ENCODE data around the gene MFSD2B. TPM values are rescaled to one million over a fixed set of nuclear protein-coding genes. Genes with fewer than 3 reads are reported as not detected.

MFSD2B gene
- total RNA-seq, 1 donor from 2014 or later = 0.34 TPM

DNA sequence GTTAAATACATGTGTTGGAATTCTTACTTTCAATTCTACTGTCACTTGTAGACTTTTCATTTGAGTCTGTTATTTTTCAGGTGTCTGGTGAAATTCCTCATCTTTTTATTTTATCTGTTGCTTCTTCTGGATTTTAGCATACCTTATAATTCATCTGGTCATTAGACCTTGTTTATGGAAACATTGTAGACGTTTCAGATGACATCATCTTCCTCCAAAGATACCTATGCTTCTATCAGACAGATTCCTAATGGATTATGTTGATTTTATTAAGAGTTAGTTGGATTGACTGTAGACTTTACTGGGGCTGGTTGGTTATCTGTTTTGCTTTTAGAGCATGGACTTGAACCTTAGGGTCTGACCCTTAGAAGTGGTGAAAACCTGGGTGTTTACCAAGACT is 15.3 kb upstream of the MFSD2B start:
- no peak overlapping the region for H3K4me2 ChIP-seq (ENCODE audit: low read length)
- H3K36me3 Mint-ChIP-seq (ENCODE audit: low read depth, unreplicated experiment) = peaks cover 11% of the 10 kb centered on the region
- no peak for FAIRE-seq
- H3K27me3 Mint-ChIP-seq (ENCODE audit: low read depth, unreplicated experiment) = no peaks in the 10 kb centered on the region
- H3K4me1 ChIP-seq (ENCODE audit: insufficient read depth, low read length) = no peaks in the 10 kb centered on the region
- no peak overlapping the region for H3K4me3 Mint-ChIP-seq (ENCODE audit: unreplicated experiment)
- no peaks in the 10 kb centered on the region for H3K9me3 ChIP-seq (ENCODE audit: insufficient read depth, low read depth, low read length)
- H3K36me3 ChIP-seq (ENCODE audit: insufficient read depth, low read length) = no peaks in the 10 kb centered on the region
- no peaks in the 10 kb centered on the region for H3K79me2 ChIP-seq (ENCODE audit: insufficient read depth, low read length)
- no peak for TF ChIP-seq EZH2 (IDR thresholded peaks at IDR 0.05; ENCODE audit: insufficient read depth, low read length)
- TF ChIP-seq, protein P1, sequence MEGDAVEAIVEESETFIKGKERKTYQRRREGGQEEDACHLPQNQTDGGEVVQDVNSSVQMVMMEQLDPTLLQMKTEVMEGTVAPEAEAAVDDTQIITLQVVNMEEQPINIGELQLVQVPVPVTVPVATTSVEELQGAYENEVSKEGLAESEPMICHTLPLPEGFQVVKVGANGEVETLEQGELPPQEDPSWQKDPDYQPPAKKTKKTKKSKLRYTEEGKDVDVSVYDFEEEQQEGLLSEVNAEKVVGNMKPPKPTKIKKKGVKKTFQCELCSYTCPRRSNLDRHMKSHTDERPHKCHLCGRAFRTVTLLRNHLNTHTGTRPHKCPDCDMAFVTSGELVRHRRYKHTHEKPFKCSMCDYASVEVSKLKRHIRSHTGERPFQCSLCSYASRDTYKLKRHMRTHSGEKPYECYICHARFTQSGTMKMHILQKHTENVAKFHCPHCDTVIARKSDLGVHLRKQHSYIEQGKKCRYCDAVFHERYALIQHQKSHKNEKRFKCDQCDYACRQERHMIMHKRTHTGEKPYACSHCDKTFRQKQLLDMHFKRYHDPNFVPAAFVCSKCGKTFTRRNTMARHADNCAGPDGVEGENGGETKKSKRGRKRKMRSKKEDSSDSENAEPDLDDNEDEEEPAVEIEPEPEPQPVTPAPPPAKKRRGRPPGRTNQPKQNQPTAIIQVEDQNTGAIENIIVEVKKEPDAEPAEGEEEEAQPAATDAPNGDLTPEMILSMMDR (IDR thresholded peaks at IDR 0.05; ENCODE audit: insufficient read depth, low read depth, low read length) = no peak
- H3K27ac ChIP-seq (ENCODE audit: low read depth, low read length) = no peak overlapping the region
- H2AFZ ChIP-seq (ENCODE audit: low read depth, low read length) = no peak overlapping the region
- H3K4me1 Mint-ChIP-seq (ENCODE audit: low read depth, unreplicated experiment) = peaks cover 5% of the 10 kb centered on the region
- no peak overlapping the region for H3K27ac Mint-ChIP-seq (ENCODE audit: unreplicated experiment)
- no peaks in the 10 kb centered on the region for H4K20me1 ChIP-seq (ENCODE audit: insufficient read depth, low read length)
- H3K9me3 Mint-ChIP-seq (ENCODE audit: unreplicated experiment) = no peaks in the 10 kb centered on the region
- H3K9ac ChIP-seq (ENCODE audit: low read length) = no peak overlapping the region
- no peak overlapping the region for H3K4me3 ChIP-seq (ENCODE audit: insufficient read depth, low read depth, low read length)
- DNase-seq (ENCODE audit: low read depth) = no peak
- H3K27me3 ChIP-seq (ENCODE audit: insufficient read depth, low read length) = no peaks in the 10 kb centered on the region

DNA sequence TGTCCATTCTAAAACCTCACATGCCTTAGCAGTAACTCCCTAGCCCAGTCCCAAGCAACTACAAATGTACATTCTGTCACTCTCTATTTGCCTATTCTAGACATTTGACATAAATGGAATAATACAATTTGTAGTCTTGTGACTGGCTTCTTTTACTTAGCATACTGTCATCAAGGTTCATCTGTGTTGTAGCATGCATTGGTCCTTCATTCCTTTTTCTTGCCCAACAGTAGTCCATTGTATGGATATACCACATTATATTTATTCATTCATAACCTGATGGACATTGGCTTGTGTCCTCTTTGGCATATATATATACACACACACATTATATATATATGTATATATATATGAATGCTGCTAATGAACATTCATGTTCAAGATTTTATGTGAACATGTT is 2.2 kb upstream of the MFSD2B start:
- no peaks in the 10 kb centered on the region for H3K36me3 Mint-ChIP-seq (ENCODE audit: low read depth, unreplicated experiment)

More for the DNA sequence above, 2.2 kb upstream of the MFSD2B start:
- Histone ChIP-seq H3K4me3 (ENCODE audit: insufficient read depth, low read depth, low read length) (no peak overlapping the region), H4K20me1 (ENCODE audit: insufficient read depth, low read length) (no peaks in the 10 kb centered on the region), H3K27me3 (ENCODE audit: insufficient read depth, low read length) (peaks cover 10% of the 10 kb centered on the region), H3K36me3 (ENCODE audit: insufficient read depth, low read length) (no peaks in the 10 kb centered on the region), H2AFZ (ENCODE audit: low read depth, low read length) (no peak overlapping the region), H3K9ac (ENCODE audit: low read length) (no peak overlapping the region), H3K4me2 (ENCODE audit: low read length) (no peak overlapping the region), H3K9me3 (ENCODE audit: insufficient read depth, low read depth, low read length) (no peaks in the 10 kb centered on the region), H3K4me1 (ENCODE audit: insufficient read depth, low read length) (peaks cover 7% of the 10 kb centered on the region), H3K27ac (ENCODE audit: low read depth, low read length) (no peak overlapping the region), H3K79me2 (ENCODE audit: insufficient read depth, low read length) (no peaks in the 10 kb centered on the region)
- H3K9me3 Mint-ChIP-seq (ENCODE audit: unreplicated experiment) = no peaks in the 10 kb centered on the region
- no peaks in the 10 kb centered on the region for H3K4me1 Mint-ChIP-seq (ENCODE audit: low read depth, unreplicated experiment)
- TF ChIP-seq EZH2 (IDR thresholded peaks at IDR 0.05; ENCODE audit: insufficient read depth, low read length) = no peak
- TF ChIP-seq, protein P1 (IDR thresholded peaks at IDR 0.05; ENCODE audit: insufficient read depth, low read depth, low read length) = no peak
- no peak for DNase-seq (ENCODE audit: low read depth)
- FAIRE-seq = no peak
- H3K27me3 Mint-ChIP-seq (ENCODE audit: low read depth, unreplicated experiment) = peaks cover 10% of the 10 kb centered on the region
- H3K27ac Mint-ChIP-seq (ENCODE audit: unreplicated experiment) = no peak overlapping the region
- H3K4me3 Mint-ChIP-seq (ENCODE audit: unreplicated experiment) = no peak overlapping the region
